Spleen (tissue), 11 donors: Measurements from ENCODE around the gene CCDC78. TPM values are rescaled to one million over a fixed set of nuclear protein-coding genes. Genes with fewer than 3 reads are reported as not detected.

Experiments
- DNase-seq: peaks from one replicate; pipeline ENCODE4 v3.0.0-alpha.2; 2020
- H3K27ac ChIP-seq, 8 donors: fragments of 200-600 bp; sonication (generic) in 7 of 8; 1 replicate in 4 of 8; 2 replicates in 4 of 8; pipeline versions ENCODE4 v1.5.0 to v1.8.0; 2016 to 2021; ENCODE audit warnings: inconsistent platforms in 4 of 8, mild to moderate bottlenecking in 4 of 8, moderate library complexity in 1 of 8
- H3K27me3 ChIP-seq, 7 donors: fragments of 200-600 bp; sonication (generic) in 6 of 7; replicated peaks in 1 of 7; 1 replicate in 4 of 7; 2 replicates in 3 of 7; pipeline versions ENCODE4 v1.5.0 to v1.8.0; 2016 to 2021; ENCODE audit warnings: inconsistent platforms in 3 of 7, mild to moderate bottlenecking in 1 of 7
- H3K36me3 ChIP-seq, 6 donors: fragments of 200-600 bp; sonication (generic) in 5 of 6; 1 replicate in 4 of 6; 2 replicates in 2 of 6; pipeline versions ENCODE4 v1.5.0 to v1.8.0; 2016 to 2021; ENCODE audit warnings: inconsistent platforms in 2 of 6
- H3K4me1 ChIP-seq, 6 donors: fragments of 200-600 bp; sonication (generic) in 5 of 6; 1 replicate in 3 of 6; 2 replicates in 3 of 6; pipeline versions ENCODE4 v1.5.0 to v1.8.0; 2016 to 2021; ENCODE audit warnings: inconsistent platforms in 3 of 6
- H3K4me3 ChIP-seq, 8 donors: fragments of 200-600 bp; sonication (generic) in 7 of 8; 1 replicate in 4 of 8; 2 replicates in 4 of 8; pipeline versions ENCODE4 v1.5.0 to v1.8.0; 2016 to 2021; ENCODE audit warnings: inconsistent platforms in 4 of 8, mild to moderate bottlenecking in 4 of 8, moderate library complexity in 2 of 8
- H3K9me3 ChIP-seq, 8 donors: fragments of 200-600 bp; sonication (generic) in 7 of 8; 1 replicate in 4 of 8; 2 replicates in 4 of 8; pipeline versions ENCODE4 v1.5.0 to v1.8.0; 2016 to 2021; ENCODE audit warnings: inconsistent platforms in 4 of 8
- POLR2A ChIP-seq, 3 donors: fragments of 450-650 bp; IDR thresholded peaks; one replicate each; pipeline ENCODE4 v1.5.1; 2017; ENCODE audit warnings: antibody characterized with exemption in 3 of 3, mild to moderate bottlenecking in 1 of 3
- POLR2AphosphoS5 ChIP-seq, 3 donors: sonication (generic); formaldehyde crosslinking; IDR thresholded peaks; one replicate each; pipeline ENCODE4 v1.5.1; 2017; ENCODE audit warnings: antibody characterized with exemption in 3 of 3
- WGBS, 5 donors: extraction: QIAGEN DNeasy Blood & Tissue Kit in 3 of 5; methylation state at CpG; one replicate each; pipeline versions ENCODE4 v1.1.5 to v1.1.7; 2013 to 2018; 5-methylcytosine and 5-hydroxymethylcytosine counted together
- intact Hi-C: fragments of 100-400 bp; cut with DNase I; formaldehyde crosslinking; loops from one replicate; pipeline ENCODE4 v1.15.0; 2023; ENCODE audit warnings: low total_unique reads
- polyA plus RNA-seq, 3 donors: library from polyadenylated mRNA; stranded (reverse); fragments of 200-250 nt; gene quantifications; one replicate each; pipeline ENCODE4 v1.2.1, GENCODE V29; 2013
- total RNA-seq, 7 donors: library from RNA; depleted of rRNA in 3 of 7; stranded (reverse); fragments of >200 nt in 3 of 7; fragmentation: NEBNext Ultra II Directional in 4 of 7; extraction: Animal tissue kit (Norgen Biotek cat#: 25700) in 4 of 7; gene quantifications; one replicate each; pipeline versions ENCODE4 v1.1.0 to v1.2.1, GENCODE V29; 2016 to 2021
- TF ChIP-seq, protein P1 (sequence below), 11 experiments: fragments of 200-600 bp in 7 of 11; fragments of 450-650 bp in 4 of 11; sonication (generic) in 4 of 11; IDR thresholded peaks in 8 of 11; conservative IDR thresholded peaks in 3 of 11; 1 replicate in 7 of 11; 2 replicates in 4 of 11; pipeline versions ENCODE4 v1.4.0 to v1.8.0; 2016 to 2021; ENCODE audit warnings: antibody characterized with exemption in 11 of 11, inconsistent platforms in 4 of 11, mild to moderate bottlenecking in 1 of 11
- donor health status: healthy with polysubstance abuse.
- donor health status: DM: no; HTN: no; CAD: no; lungs with moderate emphysema.
- donor health status: DM: no; HTN: no; CAD: no.
- donor health status: Bipolar disorder and iron deficiency.
- donor health status: healthy.
- donor health status: DM: no; HTN: no; CAD: no.
- donor health status: DM: yes; HTN: yes; CAD: no.

CCDC78 gene
- total and polyA plus RNA-seq, 10 donors = 2.9 to 23.7 (median 7.2) TPM

GRCh38 chr16:689175-689897, 36.9 kb downstream of the CCDC78 start:
- Histone ChIP-seq H3K9me3 (no peaks in the 10 kb centered on the region), H3K4me1 (peaks cover 23 to 74% (median 57%) of the 10 kb centered on the region in 6 donors), H3K4me3 (peak overlapping the region; percentile 77 to 95 (median 86)), H3K36me3 (peaks cover 0 to 34% (median 15%) of the 10 kb centered on the region in 6 donors), H3K27ac (peak overlapping the region; percentile 85 to 94 (median 92)), H3K27me3 (peaks cover 0 to 29% (median 14%) of the 10 kb centered on the region in 7 donors)
- no peak for DNase-seq
- intact Hi-C loops = no loop called here
- 86 to 90% (median 86%) methylated on average over 16 to 26 of the region's 26 CpGs for WGBS, 5 donors
- no peak for TF ChIP-seq POLR2AphosphoS5 (IDR thresholded peaks at IDR 0.05)
- no peak for TF ChIP-seq POLR2A (IDR thresholded peaks at IDR 0.05)
- TF ChIP-seq, protein P1, sequence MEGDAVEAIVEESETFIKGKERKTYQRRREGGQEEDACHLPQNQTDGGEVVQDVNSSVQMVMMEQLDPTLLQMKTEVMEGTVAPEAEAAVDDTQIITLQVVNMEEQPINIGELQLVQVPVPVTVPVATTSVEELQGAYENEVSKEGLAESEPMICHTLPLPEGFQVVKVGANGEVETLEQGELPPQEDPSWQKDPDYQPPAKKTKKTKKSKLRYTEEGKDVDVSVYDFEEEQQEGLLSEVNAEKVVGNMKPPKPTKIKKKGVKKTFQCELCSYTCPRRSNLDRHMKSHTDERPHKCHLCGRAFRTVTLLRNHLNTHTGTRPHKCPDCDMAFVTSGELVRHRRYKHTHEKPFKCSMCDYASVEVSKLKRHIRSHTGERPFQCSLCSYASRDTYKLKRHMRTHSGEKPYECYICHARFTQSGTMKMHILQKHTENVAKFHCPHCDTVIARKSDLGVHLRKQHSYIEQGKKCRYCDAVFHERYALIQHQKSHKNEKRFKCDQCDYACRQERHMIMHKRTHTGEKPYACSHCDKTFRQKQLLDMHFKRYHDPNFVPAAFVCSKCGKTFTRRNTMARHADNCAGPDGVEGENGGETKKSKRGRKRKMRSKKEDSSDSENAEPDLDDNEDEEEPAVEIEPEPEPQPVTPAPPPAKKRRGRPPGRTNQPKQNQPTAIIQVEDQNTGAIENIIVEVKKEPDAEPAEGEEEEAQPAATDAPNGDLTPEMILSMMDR (IDR thresholded peaks at IDR 0.05 in 8 of 11, conservative IDR thresholded peaks at IDR 0.05 in 3 of 11) = no peak

- TF ChIP-seq POLR2AphosphoS5 (IDR thresholded peaks at IDR 0.05) = no peak
- TF ChIP-seq, protein P1 (IDR thresholded peaks at IDR 0.05 in 8 of 11, conservative IDR thresholded peaks at IDR 0.05 in 3 of 11) = no peak
- TF ChIP-seq POLR2A (IDR thresholded peaks at IDR 0.05) = no peak
- no peak for DNase-seq
- H3K36me3 ChIP-seq = peaks cover 0 to 43% (median 21%) of the 10 kb centered on the region in 6 donors
- H3K27me3 ChIP-seq = peaks cover 0 to 11% (median 0%) of the 10 kb centered on the region in 7 donors
- H3K27ac ChIP-seq = no peak overlapping the region
- 91 to 97% (median 94%) methylated on average over 19 of the region's 19 CpGs for WGBS, 5 donors
- intact Hi-C loops = no loop called here
- no peak overlapping the region for H3K4me3 ChIP-seq
- peaks cover 27 to 80% (median 66%) of the 10 kb centered on the region in 6 donors for H3K4me1 ChIP-seq
- no peaks in the 10 kb centered on the region for H3K9me3 ChIP-seq
Measured at GRCh38 chr16:687499-687898, 38.7 kb downstream of the CCDC78 start.

- Histone ChIP-seq H3K27me3 (peaks cover 0 to 6% (median 0%) of the 10 kb centered on the region in 7 donors), H3K9me3 (no peaks in the 10 kb centered on the region), H3K4me3 (no peak overlapping the region), H3K36me3 (peaks cover 0 to 51% (median 29%) of the 10 kb centered on the region in 6 donors), H3K4me1 (peaks cover 30 to 89% (median 74%) of the 10 kb centered on the region in 6 donors), H3K27ac (no peak overlapping the region)
- TF ChIP-seq, protein P1 (IDR thresholded peaks at IDR 0.05 in 8 of 11, conservative IDR thresholded peaks at IDR 0.05 in 3 of 11) = no peak
- TF ChIP-seq POLR2AphosphoS5 (IDR thresholded peaks at IDR 0.05) = peak in 1 of 3 donors; percentile 36
- DNase-seq = no peak
- intact Hi-C loops = no loop called here
- WGBS, 5 donors = 94 to 97% (median 95%) methylated on average over 49 to 51 of the region's 51 CpGs
Measured at GRCh38 chr16:686459-687260, 39.6 kb downstream of the CCDC78 start.

DNA sequence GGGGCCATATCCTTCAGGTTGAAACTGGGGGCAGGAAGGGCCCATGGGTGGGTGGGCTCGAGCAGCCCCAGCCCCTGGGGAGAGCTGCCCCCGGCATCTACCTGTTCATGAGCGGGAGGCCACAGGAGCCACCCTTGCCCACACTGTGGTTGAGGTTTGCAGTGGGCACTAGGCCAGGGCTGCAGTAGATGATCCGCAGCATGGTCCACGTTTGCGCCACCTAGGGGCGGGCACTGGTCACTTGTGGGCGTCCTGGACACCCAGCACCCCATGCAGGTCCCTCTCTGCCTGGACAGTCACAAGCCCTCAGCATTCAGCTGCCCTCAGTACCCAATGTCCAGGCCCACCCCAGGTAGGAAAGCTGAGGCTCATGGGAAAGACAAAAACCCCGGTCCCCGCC, 40.3 kb downstream of the CCDC78 start:
- Histone ChIP-seq H3K4me1 (peaks cover 37 to 96% (median 81%) of the 10 kb centered on the region in 6 donors), H3K27ac (peak overlapping the region in 1 of 8 donors; percentile 14), H3K9me3 (no peaks in the 10 kb centered on the region), H3K36me3 (peaks cover 0 to 56% (median 32%) of the 10 kb centered on the region in 6 donors), H3K4me3 (peak overlapping the region in 1 of 8 donors; percentile 93), H3K27me3 (no peaks in the 10 kb centered on the region)
- no peak for TF ChIP-seq POLR2AphosphoS5 (IDR thresholded peaks at IDR 0.05)
- TF ChIP-seq POLR2A (IDR thresholded peaks at IDR 0.05) = no peak
- TF ChIP-seq, protein P1 (IDR thresholded peaks at IDR 0.05 in 8 of 11, conservative IDR thresholded peaks at IDR 0.05 in 3 of 11) = peak in 7 of 11 experiments; percentile 6 to 54 (median 28)
- WGBS, 5 donors = 69 to 85% (median 77%) methylated on average over 3 to 10 of the region's 10 CpGs
- DNase-seq = peak; percentile 85
- intact Hi-C loops = no loop called here
